ENCODE data around the gene CLEC16A.

The CLEC16A gene

GRCh38 chr16:11127610-11128195 lies 183.3 kb downstream of the CLEC16A start:
- H4K20me1 ChIP-seq (ENCODE audit: insufficient read depth): no peaks in the 10 kb centered on the region
- H3K36me3 ChIP-seq (ENCODE audit: insufficient read depth): no peaks in the 10 kb centered on the region
- H3K9ac ChIP-seq: no peak overlapping the region
- peak overlapping the region; percentile 8; the same call in 1 of the 2 replicates for H3K27ac ChIP-seq
- TF ChIP-seq CTCF (conservative IDR thresholded peaks at IDR 0.05; ENCODE audit: low read depth, low read length): no peak
- no peak overlapping the region for H3K4me3 ChIP-seq (IDR thresholded peaks at IDR 0.05; ENCODE audit: insufficient read depth, low read depth, low read length)
- H2AFZ ChIP-seq (ENCODE audit: low read depth): no peak overlapping the region
- no peaks in the 10 kb centered on the region for H3K79me2 ChIP-seq (ENCODE audit: insufficient read depth, low read depth)
- H3K4me2 ChIP-seq: peak overlapping the region; percentile 5; the same call in 1 of the 2 replicates
- H3K27me3 ChIP-seq (ENCODE audit: insufficient read depth, low read depth): no peaks in the 10 kb centered on the region
- H3K4me1 ChIP-seq (ENCODE audit: low read depth, poor library complexity, severe bottlenecking): peaks cover 55% of the 10 kb centered on the region

- Histone ChIP-seq H3K79me2 (ENCODE audit: insufficient read depth, low read depth) (no peaks in the 10 kb centered on the region), H2AFZ (ENCODE audit: low read depth) (no peak overlapping the region), H3K4me2 (peak overlapping the region; percentile 5; the same call in 1 of the 2 replicates), H3K27ac (peak overlapping the region; percentile 8; the same call in 1 of the 2 replicates), H3K27me3 (ENCODE audit: insufficient read depth, low read depth) (no peaks in the 10 kb centered on the region), H3K36me3 (ENCODE audit: insufficient read depth) (no peaks in the 10 kb centered on the region), H3K9ac (no peak overlapping the region), H3K4me1 (ENCODE audit: low read depth, poor library complexity, severe bottlenecking) (peaks cover 58% of the 10 kb centered on the region), H4K20me1 (ENCODE audit: insufficient read depth) (no peaks in the 10 kb centered on the region), H3K4me3 (IDR thresholded peaks at IDR 0.05; ENCODE audit: insufficient read depth, low read depth, low read length) (no peak overlapping the region)
- TF ChIP-seq CTCF (conservative IDR thresholded peaks at IDR 0.05; ENCODE audit: low read depth, low read length): no peak
Measured at GRCh38 chr16:11128211-11129141, 184.1 kb downstream of the CLEC16A start.

GRCh38 chr16:11129378-11129781 lies 185.0 kb downstream of the CLEC16A start:
- TF ChIP-seq CTCF (conservative IDR thresholded peaks at IDR 0.05; ENCODE audit: low read depth, low read length): no peak
- H3K27ac ChIP-seq: no peak overlapping the region; the same call in 1 of the 2 replicates
- H3K4me3 ChIP-seq (IDR thresholded peaks at IDR 0.05; ENCODE audit: insufficient read depth, low read depth, low read length): no peak overlapping the region

GRCh38 chr16:11130978-11131665 lies 186.8 kb downstream of the CLEC16A start:
- no peaks in the 10 kb centered on the region for H3K27me3 ChIP-seq (ENCODE audit: insufficient read depth, low read depth)
- H2AFZ ChIP-seq (ENCODE audit: low read depth): no peak overlapping the region
- no peaks in the 10 kb centered on the region for H3K36me3 ChIP-seq (ENCODE audit: insufficient read depth)
- no peaks in the 10 kb centered on the region for H4K20me1 ChIP-seq (ENCODE audit: insufficient read depth)
- no peak overlapping the region for H3K4me3 ChIP-seq (IDR thresholded peaks at IDR 0.05; ENCODE audit: insufficient read depth, low read depth, low read length)
- H3K79me2 ChIP-seq (ENCODE audit: insufficient read depth, low read depth): no peaks in the 10 kb centered on the region
- peak overlapping the region; percentile 83 for H3K4me2 ChIP-seq
- H3K27ac ChIP-seq: peak overlapping the region; percentile 69
- H3K4me1 ChIP-seq (ENCODE audit: low read depth, poor library complexity, severe bottlenecking): peaks cover 58% of the 10 kb centered on the region
- peak overlapping the region; percentile 26; the same call in 1 of the 2 replicates for H3K9ac ChIP-seq
- TF ChIP-seq CTCF (conservative IDR thresholded peaks at IDR 0.05; ENCODE audit: low read depth, low read length): no peak

More at GRCh38 chr16:11129378-11129781, 185.0 kb downstream of the CLEC16A start:
- H3K36me3 ChIP-seq (ENCODE audit: insufficient read depth): no peaks in the 10 kb centered on the region
- no peak overlapping the region for H2AFZ ChIP-seq (ENCODE audit: low read depth)
- no peaks in the 10 kb centered on the region for H4K20me1 ChIP-seq (ENCODE audit: insufficient read depth)
- H3K9ac ChIP-seq: no peak overlapping the region
- H3K27me3 ChIP-seq (ENCODE audit: insufficient read depth, low read depth): no peaks in the 10 kb centered on the region
- H3K4me2 ChIP-seq: peak overlapping the region; percentile 83; the same call in 1 of the 2 replicates
- peaks cover 58% of the 10 kb centered on the region for H3K4me1 ChIP-seq (ENCODE audit: low read depth, poor library complexity, severe bottlenecking)
- H3K79me2 ChIP-seq (ENCODE audit: insufficient read depth, low read depth): no peaks in the 10 kb centered on the region
